Measurements from ENCODE around the gene EFNA3. TPM values are rescaled to one million over a fixed set of nuclear protein-coding genes. Genes with fewer than 3 reads are reported as not detected.

EFNA3 gene
- total and polyA plus RNA-seq, 2 experiments from 2014 or later = 10.3 to 13.6 TPM

GRCh38 chr1:155085504-155086127 lies 7.0 kb downstream of the EFNA3 start:
- ATAC-seq = peak; percentile 3
- H3K4me2 ChIP-seq = peak overlapping the region; percentile 95
- no peaks in the 10 kb centered on the region; the same call in 2 of the 3 replicates for H3K36me3 Mint-ChIP-seq (ENCODE audit: low read depth)
- H3K4me1 Mint-ChIP-seq = peaks cover 39% of the 10 kb centered on the region
- H3K27ac Mint-ChIP-seq = no peak overlapping the region
- H3K79me2 ChIP-seq (replicated peaks; ENCODE audit: insufficient read depth) = no peaks in the 10 kb centered on the region
- peaks cover 60% of the 10 kb centered on the region for H3K27me3 Mint-ChIP-seq (ENCODE audit: insufficient read depth, low read depth, poor library complexity)
- no peaks in the 10 kb centered on the region for H3K36me3 ChIP-seq (ENCODE audit: insufficient read depth)
- no peaks in the 10 kb centered on the region for H3K9me2 ChIP-seq (ENCODE audit: insufficient read depth)
- peaks cover 18% of the 10 kb centered on the region; the same call in 1 of the 2 replicates for H3F3A ChIP-seq (replicated peaks; ENCODE audit: low read depth)
- H3K4me1 ChIP-seq (ENCODE audit: insufficient read depth) = peaks cover 24% of the 10 kb centered on the region
- peak overlapping the region; percentile 97; the same call in 1 of the 2 replicates for H2AFZ ChIP-seq
- H3K27ac ChIP-seq (ENCODE audit: low read depth) = no peak overlapping the region
- H3K4me3 ChIP-seq = peak overlapping the region; percentile 88
- peak overlapping the region; percentile 95 for H3K4me3 Mint-ChIP-seq
- DNase-seq (ENCODE audit: low spot score) = peak; percentile 77
- peaks cover 39% of the 10 kb centered on the region for H3K27me3 ChIP-seq (ENCODE audit: insufficient read depth)
- H3K9me3 Mint-ChIP-seq = no peaks in the 10 kb centered on the region
- no peak for TF ChIP-seq CREB1 (CRISPR knock-in tag; IDR thresholded peaks at IDR 0.05; ENCODE audit: low read depth)
- no peak for TF ChIP-seq JUNB (IDR thresholded peaks at IDR 0.05; ENCODE audit: unreplicated experiment)
- no peak for TF ChIP-seq ZNF114 (CRISPR knock-in tag; IDR thresholded peaks at IDR 0.05)
- 0 out of 2 replicates have a peak, but pooled peaks have one; percentile 16 for TF ChIP-seq POLR2AphosphoS5 (IDR thresholded peaks at IDR 0.05; ENCODE audit: low read depth)
- peaks cover 6% of the 10 kb centered on the region; the same call in 1 of the 2 replicates for H4K20me1 ChIP-seq (replicated peaks; ENCODE audit: insufficient read depth)

GRCh38 chr1:155086128-155086741 lies 7.6 kb downstream of the EFNA3 start:
- Histone ChIP-seq H3K4me3 (peak overlapping the region; percentile 88), H3K4me2 (peak overlapping the region; percentile 95), H3K36me3 (ENCODE audit: insufficient read depth) (no peaks in the 10 kb centered on the region), H3F3A (replicated peaks; ENCODE audit: low read depth) (peaks cover 15% of the 10 kb centered on the region; the same call in 1 of the 2 replicates), H3K9me2 (ENCODE audit: insufficient read depth) (no peaks in the 10 kb centered on the region), H3K4me1 (ENCODE audit: insufficient read depth) (peaks cover 21% of the 10 kb centered on the region), H2AFZ (peak overlapping the region; percentile 97; the same call in 1 of the 2 replicates), H3K79me2 (replicated peaks; ENCODE audit: insufficient read depth) (no peaks in the 10 kb centered on the region), H3K27me3 (ENCODE audit: insufficient read depth) (peaks cover 33% of the 10 kb centered on the region), H4K20me1 (replicated peaks; ENCODE audit: insufficient read depth) (peaks cover 5% of the 10 kb centered on the region; the same call in 1 of the 2 replicates), H3K27ac (ENCODE audit: low read depth) (no peak overlapping the region)
- H3K27me3 Mint-ChIP-seq (ENCODE audit: insufficient read depth, low read depth, poor library complexity) = peaks cover 59% of the 10 kb centered on the region
- H3K4me1 Mint-ChIP-seq = peaks cover 42% of the 10 kb centered on the region
- DNase-seq (ENCODE audit: low spot score) (peak; percentile 82), ATAC-seq (peak; percentile 19)
- TF ChIP-seq NANOG (IDR thresholded peaks at IDR 0.05; ENCODE audit: borderline replicate concordance) = no peak
- peak; percentile 76 to 95 for TF ChIP-seq CTCF (conservative IDR thresholded peaks at IDR 0.05; ENCODE audit: low read depth in 2 of 2)
- TF ChIP-seq ZNF331 (CRISPR knock-in tag; IDR thresholded peaks at IDR 0.05; ENCODE audit: low read depth) = no peak
- H3K4me3 Mint-ChIP-seq = peak overlapping the region; percentile 95
- no peak overlapping the region for H3K27ac Mint-ChIP-seq
- H3K9me3 Mint-ChIP-seq = no peaks in the 10 kb centered on the region
- H3K36me3 Mint-ChIP-seq (ENCODE audit: low read depth) = no peaks in the 10 kb centered on the region; the same call in 2 of the 3 replicates
